WTC11 (cell line): ENCODE results near the gene BAK1.

Experiments
- CTCF ChIP-seq: fragments of 200-600 bp; IDR thresholded peaks from 2 replicates; pipeline ENCODE4 v1.8.0; 2022; ENCODE audit warnings: antibody characterized with exemption
- ESRRA ChIP-seq: sonication (generic); formaldehyde crosslinking; IDR thresholded peaks from 2 replicates; pipeline ENCODE4 v1.8.1; 2022; ENCODE audit warnings: mild to moderate bottlenecking, missing genetic modification reagents, borderline replicate concordance
- PREB ChIP-seq: sonication (generic); formaldehyde crosslinking; IDR thresholded peaks from 2 replicates; pipeline ENCODE4 v1.8.1; 2022; ENCODE audit warnings: mild to moderate bottlenecking, missing genetic modification reagents, moderate library complexity, borderline replicate concordance
- RELA ChIP-seq: sonication (generic); formaldehyde crosslinking; IDR thresholded peaks from 2 replicates; pipeline ENCODE4 v1.8.1; 2022; ENCODE audit warnings: missing genetic modification reagents, mild to moderate bottlenecking, borderline replicate concordance
- SP1 ChIP-seq: sonication (generic); formaldehyde crosslinking; conservative IDR thresholded peaks from 2 replicates; pipeline ENCODE4 v1.8.1; 2022; ENCODE audit warnings: missing genetic modification reagents
- TEAD4 ChIP-seq: sonication (generic); formaldehyde crosslinking; IDR thresholded peaks from 2 replicates; pipeline ENCODE4 v1.8.0; 2022; ENCODE audit warnings: mild to moderate bottlenecking, missing genetic modification reagents

GRCh38 chr6:33557376-33557775 is 22.7 kb downstream of the BAK1 start:
- TF ChIP-seq CTCF, result no peak
- no peak for TF ChIP-seq ESRRA (CRISPR knock-in tag)
- no peak for TF ChIP-seq SP1 (CRISPR knock-in tag)
- TF ChIP-seq TEAD4 (CRISPR knock-in tag), result no peak
- TF ChIP-seq RELA, result no peak
- no peak for TF ChIP-seq PREB (CRISPR knock-in tag)
